Activated T-cell treated with anti-CD3 and anti-CD28 coated beads, Interleukin-2, amount 50 U/mL, for 4 hours (primary cell): Measurements from ENCODE around the gene DNAJA4. TPM values are rescaled to one million over a fixed set of nuclear protein-coding genes. Genes with fewer than 3 reads are reported as not detected.
A peak's percentile ranks its signal among the peaks of the same experiment; 100 is the strongest.

Experiments
- ATAC-seq, 2 donors: fragments of 200-7000 bp; cut with Tn5 transposase; one replicate each; pipeline ENCODE4 v1.10.0; 2021
- DNase-seq: peaks from one replicate; pipeline ENCODE4 v3.0.0-alpha.2; 2020
- H3K27me3 Mint-ChIP-seq: one replicate; pipeline ENCODE4 v1.8.0; 2021; ENCODE audit warnings: low read depth, mixed read lengths
- H3K36me3 Mint-ChIP-seq: one replicate; pipeline ENCODE4 v1.8.0; 2022; ENCODE audit warnings: mixed read lengths; ENCODE audit not compliant: insufficient read depth
- H3K4me1 Mint-ChIP-seq: one replicate; pipeline ENCODE4 v1.8.0; 2021; ENCODE audit warnings: low read depth, mixed read lengths
- H3K4me3 Mint-ChIP-seq: one replicate; pipeline ENCODE4 v1.8.0; 2021; ENCODE audit warnings: mild to moderate bottlenecking, moderate library complexity, mixed read lengths
- H3K9me3 Mint-ChIP-seq: one replicate; pipeline ENCODE4 v1.8.0; 2021; ENCODE audit warnings: mixed read lengths
- total RNA-seq, 3 donors: library from RNA; stranded (reverse); gene quantifications; one replicate each; pipeline ENCODE4 v1.2.1, GENCODE V29; 2021

DNAJA4 gene
- total RNA-seq, 3 donors from 2014 or later, result 39.0 to 42.2 (median 42.0) TPM

DNA sequence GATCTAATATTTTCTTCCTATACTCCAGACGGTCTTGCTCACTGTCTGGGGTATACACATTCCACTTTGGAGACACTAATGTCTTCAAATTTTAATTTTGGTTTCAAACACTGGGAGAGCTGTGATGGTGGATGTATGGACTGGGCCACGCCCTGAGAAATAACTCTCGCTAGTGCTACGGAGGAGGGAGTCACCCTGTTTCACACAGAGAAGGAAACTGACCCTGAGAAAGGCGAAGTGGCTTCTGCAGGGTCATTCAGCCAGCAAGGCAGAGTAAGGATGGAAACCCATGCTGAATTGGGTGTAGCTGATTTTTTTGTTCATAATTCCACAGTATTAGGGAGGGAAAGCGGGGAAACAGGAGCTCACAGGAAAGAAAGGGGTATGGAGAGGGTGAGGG is 43.6 kb downstream of the DNAJA4 start:
- H3K9me3 Mint-ChIP-seq, result no peaks in the 10 kb centered on the region
- DNase-seq (no peak), ATAC-seq (no peak)
- H3K36me3 Mint-ChIP-seq, result no peaks in the 10 kb centered on the region
- H3K4me3 Mint-ChIP-seq, result no peak overlapping the region
- peaks cover 9% of the 10 kb centered on the region for H3K27me3 Mint-ChIP-seq
- no peaks in the 10 kb centered on the region for H3K4me1 Mint-ChIP-seq

DNA sequence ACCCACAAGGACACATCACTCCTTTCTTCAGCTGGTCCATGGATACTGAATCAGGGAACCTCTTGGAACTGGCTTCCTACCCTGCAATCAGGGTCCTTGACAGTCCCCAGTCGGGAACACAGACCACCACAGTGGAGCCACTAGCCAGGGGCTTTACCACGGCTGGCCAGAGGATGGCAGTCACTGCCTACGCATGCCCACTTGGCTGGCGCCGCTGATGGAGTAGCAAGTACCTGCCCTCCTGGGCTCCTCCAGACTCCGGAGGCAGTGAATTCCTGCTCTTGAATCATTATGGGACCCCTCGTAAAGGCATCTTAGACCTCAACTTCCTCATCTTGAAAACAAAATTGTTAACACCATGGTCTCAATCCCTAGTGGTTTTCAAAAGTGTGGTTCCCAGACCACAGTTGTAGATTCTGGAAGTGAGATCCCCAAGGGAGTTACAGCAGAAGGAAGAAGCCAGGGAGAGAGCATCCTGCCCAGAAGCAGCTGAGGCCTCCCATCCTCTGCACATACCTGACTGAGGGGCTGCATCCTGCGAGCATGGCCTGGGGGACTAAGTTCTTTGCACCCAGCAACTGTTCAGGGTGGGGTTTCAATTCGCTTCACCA is 44.2 kb downstream of the DNAJA4 start:
- no peak overlapping the region for H3K4me3 Mint-ChIP-seq
- no peaks in the 10 kb centered on the region for H3K9me3 Mint-ChIP-seq
- ATAC-seq (peak; percentile 74 to 76), DNase-seq (peak; percentile 23)
- H3K4me1 Mint-ChIP-seq, result no peaks in the 10 kb centered on the region
- H3K36me3 Mint-ChIP-seq, result no peaks in the 10 kb centered on the region
- peaks cover 9% of the 10 kb centered on the region for H3K27me3 Mint-ChIP-seq

DNA sequence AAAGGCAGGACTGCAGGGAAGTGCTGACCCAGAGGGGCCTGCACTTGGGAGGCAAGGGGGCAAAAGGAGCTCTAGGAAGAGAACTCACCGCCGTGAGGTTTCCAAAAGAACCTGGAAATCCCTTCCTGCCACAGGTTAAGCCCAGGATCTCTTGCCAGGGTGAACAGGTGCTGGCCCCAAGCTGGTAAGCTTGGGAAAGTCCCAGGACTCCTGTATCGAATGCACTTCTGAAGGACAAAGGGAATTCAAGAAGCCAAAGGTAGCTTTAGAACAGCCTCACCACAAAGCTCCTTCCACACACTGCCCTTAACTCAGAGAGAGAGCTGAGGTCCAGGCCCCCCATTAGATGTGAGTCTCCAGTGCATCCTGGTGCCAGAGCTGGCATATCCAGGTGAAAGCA is 46.9 kb downstream of the DNAJA4 start:
- Mint-ChIP-seq H3K27me3 (peaks cover 14% of the 10 kb centered on the region), H3K4me3 (no peak overlapping the region), H3K9me3 (no peaks in the 10 kb centered on the region), H3K36me3 (no peaks in the 10 kb centered on the region), H3K4me1 (no peaks in the 10 kb centered on the region)
- DNase-seq (no peak), ATAC-seq (no peak)

DNA sequence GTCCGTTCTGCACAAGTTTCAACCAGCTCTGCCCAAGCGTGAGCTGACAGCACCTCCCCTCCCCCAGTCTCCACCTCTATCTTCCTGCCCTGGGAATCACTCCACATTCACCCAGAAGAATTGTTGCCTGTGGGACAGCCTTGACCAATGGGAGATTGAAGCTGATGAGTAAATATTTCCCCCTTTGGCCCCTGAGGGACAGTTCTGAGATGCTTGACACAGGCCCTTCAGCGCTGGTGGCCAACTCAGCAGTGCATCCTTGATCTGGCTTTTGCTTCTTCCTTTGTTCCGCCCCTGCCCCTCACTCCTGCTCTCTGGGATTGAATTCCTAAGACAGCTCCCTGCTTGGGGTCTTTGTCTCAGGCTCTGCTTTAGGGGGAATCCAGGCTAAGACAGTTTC is 48.2 kb downstream of the DNAJA4 start:
- no peaks in the 10 kb centered on the region for H3K36me3 Mint-ChIP-seq
- peaks cover 11% of the 10 kb centered on the region for H3K27me3 Mint-ChIP-seq
- H3K4me3 Mint-ChIP-seq, result no peak overlapping the region
- no peaks in the 10 kb centered on the region for H3K9me3 Mint-ChIP-seq
- ATAC-seq (no peak), DNase-seq (no peak)
- no peaks in the 10 kb centered on the region for H3K4me1 Mint-ChIP-seq

DNA sequence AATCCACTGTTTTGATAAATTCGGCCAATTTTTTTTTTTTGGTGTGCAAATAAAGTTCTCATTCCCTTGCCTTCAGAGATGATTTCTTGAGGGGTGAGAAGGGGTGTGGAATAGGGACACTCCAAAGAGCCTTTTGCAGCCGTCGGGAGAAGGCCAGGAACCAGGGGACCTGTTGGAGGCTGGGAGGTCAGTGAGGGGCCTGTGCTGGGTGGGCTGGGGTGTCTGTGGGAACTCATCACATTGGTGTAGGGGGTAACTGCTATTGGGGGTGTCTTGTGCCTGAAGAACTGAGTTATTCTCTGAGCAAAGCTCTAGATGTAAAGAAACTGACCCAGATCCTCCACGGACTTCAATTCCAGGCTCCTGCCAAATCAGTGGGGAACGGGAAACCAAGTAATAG is 48.6 kb downstream of the DNAJA4 start:
- Mint-ChIP-seq H3K4me3 (no peak overlapping the region), H3K36me3 (no peaks in the 10 kb centered on the region), H3K27me3 (peaks cover 10% of the 10 kb centered on the region), H3K4me1 (no peaks in the 10 kb centered on the region), H3K9me3 (no peaks in the 10 kb centered on the region)
- ATAC-seq (no peak), DNase-seq (no peak)

- Mint-ChIP-seq H3K36me3 (no peaks in the 10 kb centered on the region), H3K27me3 (peaks cover 6% of the 10 kb centered on the region), H3K4me1 (no peaks in the 10 kb centered on the region), H3K9me3 (no peaks in the 10 kb centered on the region), H3K4me3 (no peak overlapping the region)
- ATAC-seq (no peak), DNase-seq (no peak)
Observed at GRCh38 chr15:78313383-78313782, 49.0 kb downstream of the DNAJA4 start.

GRCh38 chr15:78314181-78314581 is 49.8 kb downstream of the DNAJA4 start:
- Mint-ChIP-seq H3K27me3 (peaks cover 6% of the 10 kb centered on the region), H3K9me3 (no peaks in the 10 kb centered on the region), H3K4me1 (no peaks in the 10 kb centered on the region), H3K36me3 (no peaks in the 10 kb centered on the region), H3K4me3 (no peak overlapping the region)
- DNase-seq (no peak), ATAC-seq (no peak)

DNA sequence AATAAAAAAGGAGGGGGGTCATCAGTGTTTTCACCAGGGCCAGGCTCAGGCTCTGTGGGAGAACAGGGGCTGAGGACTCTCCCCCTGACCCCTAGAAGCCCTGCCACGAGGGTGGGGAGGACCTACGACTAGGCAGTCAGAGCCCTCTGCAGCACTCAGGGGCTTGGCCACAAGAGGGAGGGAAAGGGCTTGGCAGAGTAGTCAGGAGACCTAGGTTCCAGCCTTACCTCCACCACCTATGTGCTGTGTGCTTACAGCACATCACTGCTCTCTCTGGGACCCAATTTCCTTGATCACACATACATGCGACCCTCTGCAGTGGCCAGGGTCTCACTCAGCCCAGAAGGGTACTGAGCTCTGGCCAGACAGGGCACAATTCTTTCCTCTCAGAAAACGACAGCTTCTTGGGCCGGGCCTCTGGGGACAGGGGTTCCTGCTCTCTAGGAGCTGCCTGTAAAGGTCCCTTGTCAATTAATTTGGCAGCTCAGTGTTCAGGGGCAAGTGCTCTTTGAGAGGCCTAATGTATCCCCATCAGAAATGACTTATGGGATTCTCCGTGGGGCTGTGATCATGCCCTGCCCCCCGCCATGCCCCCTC is 51.4 kb downstream of the DNAJA4 start:
- Mint-ChIP-seq H3K4me1 (no peaks in the 10 kb centered on the region), H3K27me3 (peaks cover 6% of the 10 kb centered on the region), H3K36me3 (no peaks in the 10 kb centered on the region), H3K4me3 (no peak overlapping the region), H3K9me3 (no peaks in the 10 kb centered on the region)
- no peak for DNase-seq
- ATAC-seq, result no peak

DNA sequence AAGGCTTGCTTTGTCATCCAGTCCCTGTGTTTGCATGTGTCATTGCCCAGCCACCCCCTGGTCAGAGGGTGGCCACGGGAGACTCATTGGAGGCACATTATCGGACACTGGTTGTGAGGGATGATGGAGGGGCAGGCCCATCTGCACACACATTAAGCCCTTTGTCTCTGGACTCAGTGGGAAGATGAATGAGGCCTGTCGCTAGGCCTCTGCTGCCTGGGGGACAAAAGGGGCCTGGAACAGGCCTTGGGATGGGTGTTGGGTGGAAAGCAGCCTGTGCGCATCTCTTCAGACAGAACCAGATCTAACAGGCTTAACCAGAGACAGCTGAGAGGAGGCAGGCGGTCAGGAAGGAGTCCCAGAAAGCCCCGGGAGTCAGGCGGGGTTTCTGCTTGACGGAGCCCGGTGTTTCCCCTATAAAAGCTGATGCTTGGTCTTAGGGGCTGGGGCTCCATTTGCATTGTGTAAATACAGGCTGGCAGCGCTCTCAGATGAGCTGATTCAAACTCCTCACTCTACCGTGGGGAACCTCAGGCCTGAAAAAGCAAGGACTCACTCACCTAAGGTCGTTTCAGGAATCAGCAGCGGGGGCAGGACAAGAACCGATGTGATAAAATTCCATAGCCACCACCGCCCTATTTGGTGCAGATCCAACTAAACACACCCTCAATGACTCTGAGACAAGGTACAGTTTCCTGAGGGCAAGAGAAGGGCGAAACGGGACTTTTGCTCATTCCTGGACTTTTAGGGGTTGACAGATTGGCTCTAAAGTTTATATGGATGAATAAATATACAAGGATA is 52.1 kb downstream of the DNAJA4 start:
- Mint-ChIP-seq H3K4me1 (no peaks in the 10 kb centered on the region), H3K27me3 (peaks cover 6% of the 10 kb centered on the region), H3K9me3 (no peaks in the 10 kb centered on the region), H3K36me3 (no peaks in the 10 kb centered on the region), H3K4me3 (no peak overlapping the region)
- DNase-seq (no peak), ATAC-seq (no peak)

GRCh38 chr15:78317145-78317836 is 52.9 kb downstream of the DNAJA4 start:
- Mint-ChIP-seq H3K4me1 (no peaks in the 10 kb centered on the region), H3K4me3 (no peak overlapping the region), H3K9me3 (no peaks in the 10 kb centered on the region), H3K27me3 (peaks cover 5% of the 10 kb centered on the region), H3K36me3 (no peaks in the 10 kb centered on the region)
- ATAC-seq (no peak), DNase-seq (no peak)

DNA sequence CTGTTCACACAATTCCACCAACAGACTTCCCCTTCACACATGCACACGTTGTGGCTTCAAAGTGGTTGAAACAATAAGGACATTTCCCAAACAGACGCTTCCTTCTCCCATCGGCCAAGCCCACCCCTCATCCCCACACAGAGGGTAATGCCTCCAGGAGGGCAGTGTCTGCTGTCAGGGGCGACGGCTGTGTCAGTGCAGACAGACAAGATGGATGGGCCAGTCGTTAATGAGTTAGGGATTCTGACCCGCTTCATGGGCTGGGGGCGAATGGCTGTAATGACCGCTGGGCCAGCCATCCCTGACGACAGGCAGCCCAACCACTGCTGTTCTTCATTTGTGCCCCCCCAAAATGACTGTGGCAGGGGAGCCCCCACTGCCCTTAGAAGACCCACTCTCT is 55.2 kb downstream of the DNAJA4 start:
- Mint-ChIP-seq H3K9me3 (no peaks in the 10 kb centered on the region), H3K27me3 (no peaks in the 10 kb centered on the region), H3K4me3 (no peak overlapping the region), H3K4me1 (no peaks in the 10 kb centered on the region), H3K36me3 (no peaks in the 10 kb centered on the region)
- no peak for DNase-seq
- ATAC-seq, result no peak

GRCh38 chr15:78320183-78320582 is 55.8 kb downstream of the DNAJA4 start:
- ATAC-seq (no peak), DNase-seq (no peak)
- Mint-ChIP-seq H3K27me3 (no peaks in the 10 kb centered on the region), H3K4me3 (no peak overlapping the region), H3K36me3 (no peaks in the 10 kb centered on the region), H3K9me3 (no peaks in the 10 kb centered on the region), H3K4me1 (no peaks in the 10 kb centered on the region)

DNA sequence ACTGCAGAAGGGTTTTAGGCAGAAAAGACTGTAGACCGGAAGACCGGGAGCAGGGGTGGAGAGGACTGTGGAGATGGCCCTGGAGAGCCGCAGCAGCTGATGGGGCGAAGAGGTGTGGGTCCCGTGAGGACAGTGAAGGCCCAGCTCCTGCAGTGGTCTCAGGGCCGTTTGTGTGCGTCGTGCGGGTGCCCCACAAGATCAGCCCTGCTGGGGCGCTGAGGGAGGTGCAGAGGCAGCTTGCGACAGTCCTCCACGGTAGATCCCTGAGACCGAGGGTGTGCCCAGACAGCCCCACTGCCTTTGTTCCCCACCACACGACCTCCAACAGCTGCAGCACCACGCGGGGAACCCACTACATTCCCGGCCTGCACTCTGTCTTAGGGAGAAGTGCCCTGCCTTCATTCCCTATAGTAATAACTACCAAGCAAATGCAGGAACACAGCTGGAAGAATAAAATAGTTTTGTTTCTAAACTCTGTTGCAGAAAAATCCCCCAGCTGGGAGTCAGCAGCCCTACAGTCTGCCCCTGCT is 56.7 kb downstream of the DNAJA4 start:
- H3K27me3 Mint-ChIP-seq, result no peaks in the 10 kb centered on the region
- ATAC-seq (no peak), DNase-seq (no peak)
- H3K36me3 Mint-ChIP-seq, result no peaks in the 10 kb centered on the region
- no peaks in the 10 kb centered on the region for H3K4me1 Mint-ChIP-seq
- H3K9me3 Mint-ChIP-seq, result no peaks in the 10 kb centered on the region
- H3K4me3 Mint-ChIP-seq, result no peak overlapping the region

GRCh38 chr15:78321786-78322185 is 57.4 kb downstream of the DNAJA4 start:
- DNase-seq (no peak), ATAC-seq (no peak)
- no peaks in the 10 kb centered on the region for H3K36me3 Mint-ChIP-seq
- H3K4me1 Mint-ChIP-seq, result no peaks in the 10 kb centered on the region
- no peak overlapping the region for H3K4me3 Mint-ChIP-seq
- H3K27me3 Mint-ChIP-seq, result no peaks in the 10 kb centered on the region
- no peaks in the 10 kb centered on the region for H3K9me3 Mint-ChIP-seq
